Neuronal stem cell (in vitro differentiated cells): Measurements from ENCODE around the gene NFYB.

Experiments used
- DNase-seq: peaks from one replicate; pipeline ENCODE4 v3.0.0-alpha.2; 2013; ENCODE audit warnings: low spot score
- H2AFZ ChIP-seq: one replicate; pipeline ENCODE4 v1.6.1; 2013; ENCODE audit warnings: mild to moderate bottlenecking, low read length, inconsistent platforms
- H2AK5ac ChIP-seq: 2 replicates; pipeline ENCODE4 v1.6.1; 2013; ENCODE audit warnings: low read depth, mild to moderate bottlenecking, inconsistent platforms, low read length, moderate library complexity, mixed read lengths
- H2BK120ac ChIP-seq: 2 replicates; pipeline ENCODE4 v1.6.1; 2013; ENCODE audit warnings: low read depth, mild to moderate bottlenecking, inconsistent platforms, low read length, moderate library complexity, mixed read lengths
- H2BK12ac ChIP-seq: one replicate; pipeline ENCODE4 v1.6.1; 2013; ENCODE audit warnings: low read length, inconsistent platforms
- H2BK15ac ChIP-seq: 2 replicates; pipeline ENCODE4 v1.6.1; 2013; ENCODE audit warnings: mild to moderate bottlenecking, low read length, inconsistent platforms, mixed read lengths
- H2BK5ac ChIP-seq: one replicate; pipeline ENCODE4 v1.6.1; 2013; ENCODE audit warnings: inconsistent platforms, mild to moderate bottlenecking, low read length, moderate library complexity
- H3K14ac ChIP-seq: one replicate; pipeline ENCODE4 v1.6.1; 2013; ENCODE audit warnings: low read length, inconsistent platforms
- H3K18ac ChIP-seq: 2 replicates; pipeline ENCODE4 v1.6.1; 2013; ENCODE audit warnings: low read length, inconsistent platforms
- H3K23ac ChIP-seq: 2 replicates; pipeline ENCODE4 v1.6.1; 2013; ENCODE audit warnings: low read depth, mild to moderate bottlenecking, mixed read lengths, low read length, inconsistent platforms; ENCODE audit not compliant: poor library complexity
- H3K27ac ChIP-seq: replicated peaks from 3 replicates; pipeline ENCODE4 v1.5.1; 2013; ENCODE audit warnings: low read length, inconsistent platforms
- H3K27me3 ChIP-seq, 3 experiments: 2 replicates each; pipeline ENCODE4 v1.6.1; 2013; ENCODE audit warnings: low read length in 3 of 3, mild to moderate bottlenecking in 2 of 3, inconsistent platforms in 1 of 3, low read depth in 1 of 3, mixed read lengths in 1 of 3, moderate library complexity in 1 of 3; ENCODE audit not compliant: control insufficient read depth in 3 of 3, insufficient read depth in 3 of 3
- H3K36me3 ChIP-seq, 2 donors: replicated peaks in 1 of 2; 2 replicates each; pipeline ENCODE4 v1.6.1; 2013; ENCODE audit warnings: low read length in 2 of 2; ENCODE audit not compliant: control insufficient read depth in 2 of 2, insufficient read depth in 2 of 2
- H3K4ac ChIP-seq: 2 replicates; pipeline ENCODE4 v1.6.1; 2013; ENCODE audit warnings: inconsistent platforms, mild to moderate bottlenecking, low read length, moderate library complexity
- H3K4me1 ChIP-seq, 2 donors: 1 replicate in 1 of 2; 2 replicates in 1 of 2; pipeline ENCODE4 v1.6.1; 2013; ENCODE audit warnings: low read length in 2 of 2, low read depth in 1 of 2; ENCODE audit not compliant: control insufficient read depth in 2 of 2, insufficient read depth in 1 of 2
- H3K4me2 ChIP-seq: one replicate; pipeline ENCODE4 v1.6.1; 2013; ENCODE audit warnings: mild to moderate bottlenecking, low read length, inconsistent platforms; ENCODE audit not compliant: insufficient read depth, poor library complexity, severe bottlenecking
- H3K4me3 ChIP-seq, 2 donors: 2 replicates each; pipeline ENCODE4 v1.5.1; 2013; ENCODE audit warnings: low read length in 2 of 2, mild to moderate bottlenecking in 2 of 2, inconsistent platforms in 1 of 2, moderate library complexity in 1 of 2
- H3K79me1 ChIP-seq: one replicate; pipeline ENCODE4 v1.6.1; 2013; ENCODE audit warnings: low read depth, mild to moderate bottlenecking, inconsistent platforms, low read length, moderate library complexity
- H3K9ac ChIP-seq: one replicate; pipeline ENCODE4 v1.6.1; 2013; ENCODE audit warnings: mild to moderate bottlenecking, low read depth, low read length, inconsistent platforms; ENCODE audit not compliant: poor library complexity
- H3K9me3 ChIP-seq, 2 donors: replicated peaks in 1 of 2; 2 replicates each; pipeline versions ENCODE3 to v1.6.1; 2013; ENCODE audit warnings: low read length in 2 of 2, mild to moderate bottlenecking in 2 of 2, inconsistent platforms in 1 of 2, low read depth in 1 of 2, mixed read lengths in 1 of 2, moderate library complexity in 1 of 2; ENCODE audit not compliant: control insufficient read depth in 2 of 2, insufficient read depth in 1 of 2
- H4K8ac ChIP-seq: one replicate; pipeline ENCODE4 v1.6.1; 2013; ENCODE audit warnings: low read depth, mild to moderate bottlenecking, inconsistent platforms, low read length, moderate library complexity
- H4K91ac ChIP-seq: one replicate; pipeline ENCODE4 v1.6.1; 2013; ENCODE audit warnings: low read length, low read depth, mild to moderate bottlenecking, inconsistent platforms; ENCODE audit not compliant: poor library complexity
- WGBS, 2 donors: extraction: QIAGEN DNeasy Blood & Tissue Kit; methylation state at CpG; one replicate each; pipeline ENCODE4 v1.1.7; 2013; ENCODE audit warnings: missing lambda C conversion rate in 2 of 2, mixed read lengths in 1 of 2; ENCODE audit not compliant: insufficient read length in 2 of 2, insufficient replicate concordance in 1 of 2; ENCODE audit errors: extremely low coverage in 2 of 2; 5-methylcytosine and 5-hydroxymethylcytosine counted together

NFYB gene

GRCh38 chr12:104136577-104136976 is 1.4 kb downstream of the NFYB start:
- no peak overlapping the region for H3K4ac ChIP-seq
- no peak overlapping the region for H3K23ac ChIP-seq
- no peak overlapping the region for H3K9ac ChIP-seq
- H3K4me3 ChIP-seq = peak overlapping the region in 1 of 2 donors; percentile 97
- no peak overlapping the region for H3K14ac ChIP-seq
- H3K4me1 ChIP-seq = peaks cover 9 to 11% of the 10 kb centered on the region in 2 donors
- peak overlapping the region; percentile 58 for H3K4me2 ChIP-seq
- H3K79me1 ChIP-seq = peaks cover 2% of the 10 kb centered on the region
- no peak overlapping the region for H2BK15ac ChIP-seq
- no peak overlapping the region for H4K91ac ChIP-seq
- DNase-seq = no peak
- no peak overlapping the region for H2AK5ac ChIP-seq
- H2BK120ac ChIP-seq = no peak overlapping the region
- H2BK5ac ChIP-seq = no peak overlapping the region
- H4K8ac ChIP-seq = no peak overlapping the region
- peaks cover 0 to 9% (median 0%) of the 10 kb centered on the region in 3 experiments for H3K27me3 ChIP-seq
- no peak overlapping the region for H2AFZ ChIP-seq
- peaks cover 11 to 38% of the 10 kb centered on the region in 2 donors for H3K36me3 ChIP-seq
- H3K9me3 ChIP-seq = no peaks in the 10 kb centered on the region
- H2BK12ac ChIP-seq = no peak overlapping the region
- no peak overlapping the region for H3K18ac ChIP-seq
- H3K27ac ChIP-seq = no peak overlapping the region

GRCh38 chr12:104134882-104135281 is 3.1 kb downstream of the NFYB start:
- Histone ChIP-seq H3K14ac (no peak overlapping the region), H4K8ac (no peak overlapping the region), H3K18ac (no peak overlapping the region), H3K36me3 (peaks cover 12 to 55% of the 10 kb centered on the region in 2 donors), H3K27ac (no peak overlapping the region), H2BK120ac (no peak overlapping the region), H4K91ac (no peak overlapping the region), H3K9me3 (no peaks in the 10 kb centered on the region), H3K4me3 (no peak overlapping the region), H3K4me2 (no peak overlapping the region), H3K4me1 (peaks cover 9 to 11% of the 10 kb centered on the region in 2 donors), H2AK5ac (no peak overlapping the region), H3K79me1 (peaks cover 2% of the 10 kb centered on the region), H3K9ac (no peak overlapping the region), H2BK15ac (no peak overlapping the region), H2AFZ (no peak overlapping the region), H3K23ac (no peak overlapping the region), H3K27me3 (no peaks in the 10 kb centered on the region), H2BK5ac (no peak overlapping the region), H3K4ac (no peak overlapping the region), H2BK12ac (no peak overlapping the region)
- no CpG with 5 or more reads among the region's 1 CpG for WGBS, 2 donors
- no peak for DNase-seq

- H4K91ac ChIP-seq = no peak overlapping the region
- H3K14ac ChIP-seq = no peak overlapping the region
- no CpG with 5 or more reads among the region's 1 CpG for WGBS, 2 donors
- no peak overlapping the region for H3K27ac ChIP-seq
- no peaks in the 10 kb centered on the region for H3K27me3 ChIP-seq
- no peak overlapping the region for H2BK5ac ChIP-seq
- DNase-seq = no peak
- no peak overlapping the region for H3K4me2 ChIP-seq
- H3K36me3 ChIP-seq = peaks cover 15 to 65% of the 10 kb centered on the region in 2 donors
- H3K4me1 ChIP-seq = peaks cover 8 to 9% of the 10 kb centered on the region in 2 donors
- no peak overlapping the region for H3K4me3 ChIP-seq
- H4K8ac ChIP-seq = no peak overlapping the region
- H3K9me3 ChIP-seq = no peaks in the 10 kb centered on the region
- no peak overlapping the region for H3K23ac ChIP-seq
- no peak overlapping the region for H2BK120ac ChIP-seq
- no peak overlapping the region for H3K18ac ChIP-seq
- no peak overlapping the region for H3K4ac ChIP-seq
- H2BK15ac ChIP-seq = no peak overlapping the region
- H2BK12ac ChIP-seq = no peak overlapping the region
- H3K9ac ChIP-seq = no peak overlapping the region
- no peak overlapping the region for H2AK5ac ChIP-seq
- H3K79me1 ChIP-seq = peaks cover 2% of the 10 kb centered on the region
- H2AFZ ChIP-seq = no peak overlapping the region
Observed at GRCh38 chr12:104133866-104134265, 4.1 kb downstream of the NFYB start.

- no peak overlapping the region for H2BK15ac ChIP-seq
- H3K4me2 ChIP-seq = no peak overlapping the region
- no peak overlapping the region for H2BK120ac ChIP-seq
- no peak overlapping the region for H4K91ac ChIP-seq
- H3K9me3 ChIP-seq = no peaks in the 10 kb centered on the region
- no peak for DNase-seq
- H3K36me3 ChIP-seq = peaks cover 15 to 69% of the 10 kb centered on the region in 2 donors
- H3K4me1 ChIP-seq = peaks cover 4% of the 10 kb centered on the region in 2 donors
- no peak overlapping the region for H2AK5ac ChIP-seq
- no peaks in the 10 kb centered on the region for H3K27me3 ChIP-seq
- peaks cover 2% of the 10 kb centered on the region for H3K79me1 ChIP-seq
- H3K23ac ChIP-seq = no peak overlapping the region
- H3K9ac ChIP-seq = no peak overlapping the region
- H3K4ac ChIP-seq = no peak overlapping the region
- no peak overlapping the region for H3K18ac ChIP-seq
- H2BK12ac ChIP-seq = no peak overlapping the region
- no peak overlapping the region for H2BK5ac ChIP-seq
- WGBS, 2 donors = no CpG with 5 or more reads among the region's 5 CpGs
- no peak overlapping the region for H3K27ac ChIP-seq
- H4K8ac ChIP-seq = no peak overlapping the region
- no peak overlapping the region for H2AFZ ChIP-seq
- H3K4me3 ChIP-seq = no peak overlapping the region
- no peak overlapping the region for H3K14ac ChIP-seq
Observed at GRCh38 chr12:104133321-104133720, 4.7 kb downstream of the NFYB start.
